HL-60/S4 (cell line): ENCODE measurements around the gene CAMKK2.
"Not testable (repeated sequence)": the region's sequence is repeated elsewhere in the genome, so short reads cannot be mapped to it uniquely, and the experiment has no call there.

Experiments used
- in situ Hi-C: fragments of 300-500 bp; cut with MboI; formaldehyde crosslinking; loops from 2 replicates; pipeline ENCODE4 v1.14.3; 2022; ENCODE audit warnings: low sequenced_read_pairs

CAMKK2 gene

DNA sequence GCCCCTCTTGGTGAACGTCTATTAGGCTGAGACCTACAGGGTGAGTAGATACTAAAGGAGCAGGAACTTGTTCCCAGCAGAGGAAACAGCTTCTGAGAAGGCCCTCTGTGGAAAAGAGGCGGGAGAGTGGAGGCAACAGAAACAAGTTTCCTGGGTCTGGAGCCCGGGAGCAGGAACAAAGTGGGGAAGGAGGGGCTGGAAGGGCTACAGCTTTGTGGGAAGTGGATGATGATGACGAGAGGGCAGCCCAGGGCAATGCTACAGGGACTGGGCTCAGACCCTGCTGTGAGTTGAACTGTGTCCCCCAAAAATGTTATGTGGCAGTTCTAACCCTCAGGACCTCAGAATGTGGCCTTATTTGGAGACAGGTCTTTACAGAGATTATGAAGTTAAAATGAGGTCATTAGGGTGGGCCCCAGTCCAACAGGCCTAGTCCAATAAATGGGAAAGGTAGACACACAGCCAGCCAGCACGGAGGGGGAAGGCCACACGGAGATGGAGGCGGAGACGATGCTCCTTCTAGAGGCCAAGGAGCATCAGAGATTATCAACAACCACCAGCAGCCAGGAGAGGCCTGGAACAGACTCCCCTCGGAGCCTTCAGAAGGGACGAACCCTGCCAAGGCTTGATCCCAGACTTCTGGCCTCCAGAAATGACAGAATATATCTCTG lies 14.3 kb downstream of the CAMKK2 start:
- in situ Hi-C loops: no loop called here

DNA sequence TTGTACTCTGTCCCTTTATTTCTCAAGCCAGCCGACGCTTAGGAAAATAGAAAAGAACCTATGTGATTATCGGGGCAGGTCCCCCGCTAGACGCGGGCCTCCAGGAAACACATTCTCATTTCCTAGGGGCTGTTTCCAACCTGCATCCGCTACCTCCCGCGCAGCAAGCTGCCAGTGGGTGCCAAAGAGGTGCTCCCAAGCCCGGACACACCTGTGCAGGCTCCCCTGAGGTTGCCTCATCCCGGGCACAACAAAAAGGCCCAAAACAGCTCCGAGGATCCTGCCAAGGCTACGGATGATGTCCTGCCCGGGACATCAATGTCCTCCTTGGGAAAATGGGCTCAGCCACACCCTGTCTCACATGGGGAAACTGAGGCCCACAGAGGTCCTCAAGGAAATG lies 15.4 kb downstream of the CAMKK2 start:
- in situ Hi-C loops: not testable (repeated sequence)

DNA sequence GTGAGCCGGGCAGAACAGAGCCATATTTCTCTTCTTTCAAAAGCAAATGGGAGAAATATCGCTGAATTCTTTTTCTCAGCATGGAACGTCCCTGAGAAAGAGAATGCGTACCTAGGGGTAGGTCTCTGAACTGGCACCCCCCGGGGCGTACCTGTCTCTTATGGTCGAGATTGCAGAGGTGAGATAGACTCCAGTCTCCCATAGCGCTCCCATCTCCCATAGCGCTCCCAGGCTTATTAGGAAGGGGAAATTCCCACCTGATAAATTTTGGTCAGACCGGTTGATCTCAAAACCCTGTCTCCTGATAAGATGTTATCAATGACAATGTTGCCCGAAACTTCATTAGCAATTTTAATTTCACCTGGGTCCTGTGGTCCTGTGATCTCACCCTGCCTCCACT lies 16.0 kb downstream of the CAMKK2 start:
- in situ Hi-C loops: not testable (repeated sequence)

DNA sequence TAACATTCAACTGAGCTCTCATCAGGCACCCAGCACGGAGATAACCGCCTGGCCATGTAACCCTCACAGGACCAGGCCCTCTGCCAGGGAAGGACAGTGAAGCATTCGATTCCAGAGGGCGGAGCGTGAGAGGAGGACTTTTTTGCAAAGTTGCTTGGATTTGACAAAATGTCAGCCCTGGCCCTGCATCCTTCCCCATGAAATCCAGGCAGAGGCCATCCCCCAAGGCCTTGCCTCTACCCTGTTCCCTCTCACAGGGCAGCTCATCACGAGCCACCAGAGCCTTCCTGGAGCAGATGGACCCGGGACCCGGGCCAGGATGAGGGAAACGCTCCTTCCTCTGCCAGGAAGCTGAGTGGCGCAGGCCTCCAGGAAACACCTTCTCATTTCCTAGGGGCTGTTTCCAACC lies 17.0 kb downstream of the CAMKK2 start:
- in situ Hi-C loops: no loop called here

DNA sequence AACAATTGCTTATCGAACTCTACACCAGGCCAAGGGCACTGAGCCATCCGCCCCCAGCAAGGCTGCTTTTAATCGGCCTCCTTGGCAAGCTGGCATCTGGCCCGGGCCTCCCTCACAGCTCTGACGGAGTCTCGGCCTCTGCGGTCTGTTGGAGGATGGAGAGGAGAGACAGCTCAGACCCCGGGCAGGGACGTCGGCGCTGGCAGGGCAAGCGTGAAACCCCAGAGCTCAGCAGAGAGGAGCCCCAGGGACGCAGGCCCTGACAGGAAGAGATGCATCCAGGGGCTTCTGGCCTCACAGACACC lies 17.5 kb downstream of the CAMKK2 start:
- in situ Hi-C loops: no loop called here

DNA sequence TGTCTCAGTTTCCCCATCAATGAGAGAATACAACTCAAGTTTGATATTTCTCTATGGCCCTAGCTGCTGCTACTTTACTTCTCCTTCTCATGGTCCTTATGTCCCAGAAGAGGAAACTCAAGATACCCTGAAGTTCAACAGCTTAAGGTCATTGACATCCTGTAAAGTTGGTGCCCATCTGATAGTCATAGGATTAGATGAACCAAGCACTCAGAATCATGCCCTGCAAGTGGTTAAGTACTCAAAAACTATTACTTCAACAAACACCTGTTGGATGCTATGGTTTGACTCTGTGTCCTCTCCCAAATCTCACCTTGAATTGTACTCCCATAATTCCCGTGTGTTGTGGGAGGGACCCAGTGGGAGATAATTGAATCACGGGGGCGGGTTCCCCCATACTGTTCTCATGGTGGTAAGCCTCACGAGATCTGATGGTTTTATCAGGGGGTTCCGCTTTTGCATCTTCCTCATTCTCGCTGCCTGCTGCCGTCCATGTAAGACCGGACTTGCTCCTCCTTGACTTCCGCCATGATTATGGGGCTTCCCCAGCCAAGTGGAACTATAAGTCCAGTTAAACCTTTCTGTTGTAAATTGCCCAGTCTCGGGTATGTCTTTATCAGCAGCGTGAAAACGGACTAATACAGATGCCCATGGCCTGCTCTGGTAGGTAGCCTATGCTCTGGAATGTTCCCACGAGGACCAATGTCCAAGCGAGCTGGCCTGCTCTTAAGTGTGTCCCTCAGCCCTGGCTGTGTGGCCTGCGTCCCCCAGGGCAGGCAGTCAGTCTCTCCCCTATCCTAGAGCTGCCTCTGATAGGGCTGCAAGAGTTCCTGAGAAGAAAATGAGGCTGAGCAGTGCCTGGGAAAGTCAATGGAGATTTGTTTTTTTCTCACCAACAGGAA lies 18.1 kb downstream of the CAMKK2 start:
- in situ Hi-C loops: no loop called here

DNA sequence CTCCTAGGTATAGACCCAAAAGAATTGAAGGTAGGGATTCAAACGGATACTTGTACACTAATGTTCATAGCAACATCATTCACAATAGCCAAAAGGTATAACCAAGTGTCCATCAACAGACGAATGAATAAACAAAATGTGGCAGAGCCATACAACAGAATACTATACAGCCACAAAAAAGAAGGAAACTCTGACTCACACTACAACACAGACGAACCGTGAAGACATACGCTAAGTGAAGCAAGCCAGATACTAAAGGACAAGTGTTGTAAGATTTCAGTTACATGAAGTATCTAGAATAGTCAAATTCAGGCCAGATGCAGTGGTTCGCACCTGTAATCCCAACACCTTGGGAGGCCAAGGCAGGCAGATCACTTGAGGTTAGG lies 19.1 kb downstream of the CAMKK2 start:
- in situ Hi-C loops: no loop called here

DNA sequence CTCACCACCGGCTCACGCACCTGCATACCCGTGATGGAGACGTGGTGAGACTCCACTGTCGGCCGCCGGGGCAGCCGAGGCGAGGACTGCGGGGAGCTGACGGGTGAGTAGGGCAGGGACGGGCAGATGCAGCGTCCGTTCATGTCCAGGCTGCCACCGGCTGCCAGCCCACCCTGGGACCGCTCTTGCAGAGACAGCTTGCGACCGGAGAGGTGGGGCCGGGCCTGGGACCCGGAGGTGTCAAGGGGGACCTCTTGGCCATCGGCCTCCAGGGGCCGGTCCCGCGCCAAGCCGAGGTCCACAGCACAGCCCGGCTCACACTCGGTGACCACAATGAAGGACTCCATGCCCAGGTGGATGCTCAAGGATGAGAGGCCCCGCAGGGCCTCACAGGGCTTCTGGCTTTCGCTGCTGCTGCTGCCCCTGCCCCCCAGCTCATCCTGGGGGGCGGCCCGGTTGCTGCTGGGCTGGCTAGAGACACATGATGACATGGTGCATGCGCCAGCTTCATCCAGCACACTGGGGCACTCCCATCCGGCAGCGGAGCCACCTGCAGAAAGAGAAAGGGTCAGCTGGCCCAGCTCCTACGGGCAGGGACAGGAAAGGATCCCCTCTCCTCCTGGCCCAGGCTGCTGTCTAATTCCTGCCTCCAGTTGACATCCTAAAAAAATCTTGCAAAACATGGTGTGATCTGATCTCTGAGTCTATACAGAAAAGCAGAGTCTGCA lies 22.3 kb downstream of the CAMKK2 start:
- in situ Hi-C loops: no loop called here

DNA sequence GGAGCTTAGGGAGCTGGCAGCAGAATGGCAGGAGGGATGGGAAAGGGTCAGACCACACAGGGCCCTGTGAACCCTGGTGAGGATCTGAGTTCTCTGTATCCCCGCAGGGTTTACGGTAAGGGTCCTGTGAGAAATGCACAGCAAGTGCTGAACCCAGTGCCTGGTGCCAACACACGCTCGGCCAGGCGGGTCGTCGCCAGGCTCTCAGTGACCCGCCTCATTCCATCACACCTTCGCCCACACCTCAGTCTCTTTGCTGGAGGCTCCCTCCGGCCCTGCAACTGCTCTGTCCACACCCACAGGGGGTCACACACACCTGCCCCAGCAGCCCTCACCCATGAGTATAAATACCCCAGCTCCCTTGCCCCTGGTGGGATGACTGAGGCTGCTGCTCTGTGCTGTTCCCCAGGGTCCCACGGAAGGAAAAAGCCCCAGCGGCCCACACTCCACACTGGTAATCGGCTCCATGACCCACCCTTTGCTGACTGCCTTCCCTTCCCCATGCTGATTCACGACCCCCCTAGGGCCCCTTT lies 23.1 kb downstream of the CAMKK2 start:
- in situ Hi-C loops: no loop called here

DNA sequence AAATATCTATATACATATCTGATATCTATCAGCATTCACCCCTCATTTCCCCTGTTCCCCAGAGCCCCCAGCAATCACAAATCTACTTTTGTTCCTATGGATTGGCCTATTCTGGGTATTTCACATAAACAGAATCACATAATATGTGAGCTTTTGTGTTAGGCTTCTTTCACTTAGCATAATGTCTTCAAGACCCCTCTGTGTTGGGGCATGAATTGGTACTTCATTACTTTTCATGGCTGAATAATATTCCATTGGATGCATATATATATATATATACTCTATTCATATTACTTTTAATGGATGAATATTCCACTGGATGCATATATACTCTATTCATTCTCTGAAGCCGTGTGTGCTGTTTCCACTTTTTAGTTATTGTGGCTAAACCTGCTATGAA lies 28.7 kb downstream of the CAMKK2 start:
- in situ Hi-C loops: no loop called here

DNA sequence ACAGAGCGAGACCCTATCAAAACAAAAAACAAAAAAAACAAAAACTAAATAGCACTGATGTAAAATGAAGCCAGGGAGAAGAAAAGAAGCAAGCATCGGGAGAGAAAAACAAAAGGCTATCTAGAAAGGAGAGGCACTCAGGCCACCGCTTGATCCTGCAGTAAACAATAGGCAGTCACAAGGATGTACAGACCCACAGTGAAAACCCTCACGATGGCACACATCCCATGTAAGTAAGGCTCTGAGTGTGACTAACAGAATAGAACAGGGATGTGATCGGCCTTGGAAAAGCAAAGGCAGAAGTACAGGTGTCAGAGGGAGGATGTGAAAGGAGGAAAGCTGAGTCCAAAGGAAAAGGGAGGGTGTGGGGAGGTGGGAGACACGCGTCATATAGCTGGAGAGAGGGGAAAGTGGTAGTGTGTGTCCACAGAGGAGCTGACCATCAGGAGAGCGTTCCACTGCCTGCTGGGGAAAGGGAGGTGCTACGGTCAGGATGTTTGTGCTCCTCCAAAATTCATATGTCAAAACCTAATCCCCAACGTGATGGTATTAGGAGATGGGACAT lies 31.5 kb downstream of the CAMKK2 start:
- in situ Hi-C loops: no loop called here

DNA sequence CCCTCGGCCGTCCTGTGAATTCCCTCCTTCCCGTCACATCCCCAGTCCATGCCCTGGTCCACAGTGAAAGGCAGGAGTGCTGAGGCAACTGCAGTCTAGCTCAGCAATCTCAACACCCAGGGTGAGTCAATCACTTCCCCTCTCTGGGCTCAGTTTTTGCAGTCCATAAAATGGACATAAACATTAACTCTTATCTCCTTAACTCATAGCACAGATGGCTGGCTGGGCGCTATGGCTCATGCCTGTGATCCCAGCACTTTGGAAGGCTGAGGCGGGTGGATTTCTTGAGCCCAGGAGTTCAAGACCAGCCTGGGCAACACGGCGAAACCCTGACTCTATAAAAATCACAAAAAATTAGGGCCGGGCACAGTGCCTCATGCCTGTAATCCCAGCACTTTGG lies 32.4 kb downstream of the CAMKK2 start:
- in situ Hi-C loops: no loop called here

DNA sequence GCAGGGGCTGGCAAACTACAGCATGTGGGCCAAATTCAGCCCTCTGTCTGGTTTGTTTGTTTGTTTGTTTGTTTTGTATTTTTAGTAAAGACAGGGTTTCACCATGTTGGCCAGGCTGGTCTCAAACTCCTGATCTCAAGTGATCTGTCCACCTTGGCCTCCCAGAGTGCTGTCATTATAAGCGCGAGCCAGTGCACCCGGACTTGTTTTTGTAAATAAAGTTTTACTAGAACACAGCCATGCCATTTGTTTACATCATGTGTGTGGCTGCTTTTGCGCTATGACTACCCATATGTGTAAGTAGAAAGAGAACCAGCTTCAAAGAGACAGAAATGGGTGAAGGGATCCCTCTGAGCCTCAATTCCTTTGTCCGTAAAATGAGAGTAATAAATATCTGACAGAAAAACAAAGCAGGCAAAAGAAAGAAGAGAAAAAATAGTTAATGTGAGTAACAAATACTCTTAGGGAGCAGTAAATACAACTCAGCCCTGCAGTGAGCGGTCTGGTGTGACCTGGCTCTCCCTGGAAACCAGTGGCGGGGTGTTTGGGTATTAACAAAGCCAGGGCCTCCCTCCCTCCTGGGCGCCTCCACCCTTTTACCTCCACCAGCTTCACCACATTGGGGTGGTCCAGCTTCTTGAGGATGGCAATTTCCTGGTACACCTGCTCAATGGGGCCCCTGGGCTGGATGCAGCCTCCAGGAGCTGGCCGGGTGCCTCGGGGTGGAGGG lies 33.1 kb downstream of the CAMKK2 start:
- in situ Hi-C loops: no loop called here

DNA sequence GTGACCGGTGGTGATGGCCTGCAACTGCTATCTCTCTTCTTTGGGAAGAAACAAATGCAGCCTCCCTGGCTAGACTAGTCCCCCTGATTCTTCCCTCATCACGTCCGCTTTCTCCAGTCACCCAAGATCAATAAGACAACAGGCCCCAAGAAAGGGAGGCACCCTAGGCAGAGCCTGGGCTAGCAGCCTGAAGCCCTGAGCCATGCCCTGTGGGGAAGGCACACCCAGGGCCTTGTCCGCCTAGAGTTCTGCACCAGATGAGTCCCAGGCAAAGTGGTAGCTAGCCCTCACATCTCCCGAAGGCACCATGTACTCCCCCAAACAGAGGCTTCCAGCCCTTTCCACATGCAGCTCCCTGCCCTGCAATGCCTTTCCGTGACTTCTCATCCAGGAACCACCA lies 35.1 kb downstream of the CAMKK2 start:
- in situ Hi-C loops: no loop called here

DNA sequence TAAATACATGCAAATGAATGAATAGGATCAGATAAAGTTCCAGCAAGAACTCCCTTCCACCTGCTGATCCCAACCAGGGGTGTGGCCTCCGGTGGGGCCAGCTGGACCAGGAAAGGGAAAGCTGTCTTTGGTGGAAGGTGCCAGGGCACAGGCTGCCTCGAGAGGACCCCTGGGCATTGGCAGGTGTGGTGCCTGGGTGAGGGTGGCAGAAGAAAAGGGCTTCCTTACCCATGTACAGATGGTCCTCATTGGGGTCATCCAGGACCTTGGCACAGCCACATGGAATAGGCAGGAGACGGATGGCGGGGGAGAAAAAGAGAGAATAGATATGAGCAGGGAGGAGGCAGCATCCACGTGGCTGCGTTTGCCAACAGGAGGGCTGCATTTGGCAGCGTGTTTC lies 36.4 kb downstream of the CAMKK2 start:
- in situ Hi-C loops: no loop called here

DNA sequence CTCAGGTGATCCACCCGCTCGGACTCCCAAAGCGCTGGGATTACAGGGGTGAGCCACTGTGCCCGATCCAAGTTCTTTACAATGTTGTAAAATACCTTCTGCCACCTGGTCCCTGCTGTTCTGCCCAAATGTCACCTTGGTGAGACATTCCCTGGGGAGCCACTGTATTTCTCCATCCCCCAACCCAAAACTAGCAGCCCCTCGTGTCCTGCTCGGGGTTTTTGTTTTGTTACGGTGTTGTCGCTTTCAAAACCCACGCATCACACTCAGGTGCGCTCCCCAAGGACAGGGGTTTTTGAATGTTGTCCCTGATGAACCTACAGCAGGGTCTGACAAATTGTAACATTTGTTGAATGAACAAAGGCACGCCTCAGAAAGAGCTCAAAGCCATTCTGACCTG lies 37.4 kb downstream of the CAMKK2 start:
- in situ Hi-C loops: no loop called here

DNA sequence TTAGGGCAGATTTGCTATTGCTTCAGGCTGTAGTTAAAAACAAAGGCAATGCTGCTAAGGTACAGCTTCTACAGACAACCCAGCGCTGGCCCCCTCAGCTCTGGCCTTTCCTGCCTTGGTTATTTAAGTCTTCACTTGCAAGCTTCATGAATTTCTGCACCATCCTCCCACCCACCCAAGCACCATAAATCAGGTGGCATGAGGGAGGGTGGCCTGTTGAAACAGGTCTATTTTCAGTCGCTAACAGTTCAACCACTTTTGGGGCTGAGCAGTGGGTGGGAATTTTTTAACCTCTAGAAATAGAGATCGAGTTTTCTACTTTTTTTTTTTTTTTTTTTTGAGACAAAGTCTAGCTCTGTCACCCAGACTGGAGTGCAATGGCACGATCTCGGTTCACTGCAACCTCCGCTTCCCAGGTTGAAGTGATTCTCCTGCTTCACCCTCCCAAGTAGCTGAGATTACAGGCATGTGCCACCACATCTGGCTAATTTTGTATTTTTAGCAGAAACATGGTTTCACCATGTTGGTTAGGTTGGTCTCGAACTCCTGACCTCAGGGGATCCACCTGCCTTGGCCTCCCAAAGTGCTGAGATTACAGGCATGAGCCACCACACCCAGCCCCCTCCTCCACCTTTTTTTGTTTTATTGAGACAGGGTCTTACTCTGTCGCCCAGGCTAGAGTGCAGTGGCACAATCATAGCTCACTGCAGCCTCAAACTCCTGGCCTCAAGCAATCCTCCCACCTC lies 38.6 kb downstream of the CAMKK2 start:
- in situ Hi-C loops: not testable (repeated sequence)

DNA sequence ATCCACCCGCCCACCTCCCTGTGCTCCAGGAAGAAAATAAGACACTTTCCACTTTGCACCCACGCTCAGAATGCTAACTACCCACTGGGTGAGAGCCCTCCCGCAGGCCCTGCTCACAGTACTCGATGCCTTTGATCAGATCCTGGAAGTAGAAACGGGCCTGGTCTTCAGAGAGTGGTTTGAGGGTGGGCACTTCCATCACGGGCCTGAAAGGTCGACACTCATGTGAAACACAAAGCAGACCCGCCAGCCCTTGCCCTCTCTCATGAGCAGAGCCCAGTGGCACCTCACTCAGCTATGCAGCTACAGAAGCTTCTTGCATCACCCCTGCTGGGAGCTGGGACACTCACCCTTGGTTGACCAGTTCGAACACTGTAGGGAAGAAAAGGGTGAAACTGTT lies 41.1 kb downstream of the CAMKK2 start:
- in situ Hi-C loops: no loop called here

DNA sequence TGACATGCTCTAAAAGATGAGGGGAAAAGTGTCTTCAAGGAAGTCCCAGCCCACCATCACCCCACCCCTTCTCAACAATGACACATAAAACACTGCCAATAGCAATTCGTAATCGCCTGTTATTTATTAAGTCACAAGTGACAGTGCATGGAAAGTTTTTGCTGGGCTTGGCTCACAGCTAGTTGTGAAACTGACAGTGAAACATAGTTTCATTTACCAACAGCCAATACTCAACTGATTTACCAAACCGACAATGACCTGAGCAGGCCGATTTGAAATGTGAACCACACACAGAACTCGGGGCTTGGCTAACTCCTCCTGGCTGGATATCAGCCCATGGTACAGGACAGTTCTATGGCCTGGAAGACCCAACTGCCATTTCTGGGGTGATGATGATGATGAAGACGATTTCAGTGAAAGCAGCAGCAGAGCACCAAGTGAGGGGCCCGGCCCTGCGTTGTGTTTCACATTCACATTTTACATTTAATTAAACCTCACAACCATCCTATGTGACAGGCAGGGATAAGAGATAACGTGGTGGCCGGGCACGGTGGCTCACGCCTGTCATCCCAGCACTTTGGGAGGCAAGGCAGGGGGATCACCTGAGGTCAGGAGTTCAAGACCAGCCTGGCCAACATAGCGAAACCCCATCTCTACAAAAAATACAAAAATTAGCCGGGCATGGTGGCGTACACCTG lies 42.7 kb downstream of the CAMKK2 start:
- in situ Hi-C loops: no loop called here
